GM21381 (cell line): ENCODE results near the gene FBL.
"Not testable (repeated sequence)": the region's sequence is repeated elsewhere in the genome, so short reads cannot be mapped to it uniquely, and the experiment has no call there.

Source experiments
- ATAC-seq: cut with Tn5 transposase; IDR thresholded peaks from one replicate; pipeline ENCODE4 v1.9.1; 2021; ENCODE audit warnings: mild to moderate bottlenecking, moderate library complexity; ENCODE audit not compliant: unreplicated experiment

The FBL gene

GRCh38 chr19:39877488-39877887 is 31.3 kb upstream of the FBL start:
- not testable (repeated sequence) for ATAC-seq

GRCh38 chr19:39876486-39876885 is 30.3 kb upstream of the FBL start:
- not testable (repeated sequence) for ATAC-seq

- not testable (repeated sequence) for ATAC-seq
Observed at GRCh38 chr19:39875401-39875864, 29.3 kb upstream of the FBL start.

- no peak for ATAC-seq
Observed at GRCh38 chr19:39874404-39874803, 28.2 kb upstream of the FBL start.

- no peak for ATAC-seq
Observed at GRCh38 chr19:39873385-39873784, 27.2 kb upstream of the FBL start.

- no peak for ATAC-seq
Observed at GRCh38 chr19:39871886-39872866, 26.0 kb upstream of the FBL start.

GRCh38 chr19:39871362-39871761 is 25.2 kb upstream of the FBL start:
- no peak for ATAC-seq

GRCh38 chr19:39870171-39870971 is 24.2 kb upstream of the FBL start:
- ATAC-seq: no peak

GRCh38 chr19:39867952-39868351 is 21.8 kb upstream of the FBL start:
- ATAC-seq: no peak

GRCh38 chr19:39867133-39867532 is 21.0 kb upstream of the FBL start:
- ATAC-seq: no peak

GRCh38 chr19:39865953-39866352 is 19.8 kb upstream of the FBL start:
- no peak for ATAC-seq

GRCh38 chr19:39865186-39865585 is 19.0 kb upstream of the FBL start:
- no peak for ATAC-seq

- no peak for ATAC-seq
Observed at GRCh38 chr19:39864118-39864517, 17.9 kb upstream of the FBL start.

- ATAC-seq: no peak
Observed at GRCh38 chr19:39858541-39858940, 12.4 kb upstream of the FBL start.

GRCh38 chr19:39852882-39853281 is 6.7 kb upstream of the FBL start:
- ATAC-seq: no peak

- no peak for ATAC-seq
Observed at GRCh38 chr19:39850892-39851291, 4.7 kb upstream of the FBL start.

GRCh38 chr19:39848392-39848791 is 2.2 kb upstream of the FBL start:
- no peak for ATAC-seq

- no peak for ATAC-seq
Observed at GRCh38 chr19:39847525-39847924, 1.3 kb upstream of the FBL start.

GRCh38 chr19:39846678-39847486 is 703 bp upstream of the FBL start:
- ATAC-seq: peak; percentile 7

- ATAC-seq: no peak
Observed at GRCh38 chr19:39845584-39845932, 621 bp downstream of the FBL start.

- no peak for ATAC-seq
Observed at GRCh38 chr19:39845172-39845571, 1.0 kb downstream of the FBL start.
